Parathyroid adenoma (tissue), 2 donors: ENCODE data around the gene PDCD1.

Experiments used
- H2AFZ ChIP-seq: fragments of 300-600 bp; sonication (generic); one replicate; pipeline ENCODE4 v1.7.0; 2017; ENCODE audit warnings: antibody characterized with exemption, mild to moderate bottlenecking
- H3K27ac ChIP-seq: fragments of 300-600 bp; sonication (generic); one replicate; pipeline ENCODE4 v1.7.0; 2017
- H3K27me3 ChIP-seq: fragments of 300-600 bp; sonication (generic); one replicate; pipeline ENCODE4 v1.7.0; 2017; ENCODE audit warnings: low read length; ENCODE audit not compliant: control insufficient read depth, insufficient read depth
- H3K36me3 ChIP-seq: fragments of 300-600 bp; sonication (generic); one replicate; pipeline ENCODE4 v1.7.0; 2017; ENCODE audit warnings: low read length; ENCODE audit not compliant: control insufficient read depth, insufficient read depth
- H3K4me1 ChIP-seq: fragments of 300-600 bp; sonication (generic); one replicate; pipeline ENCODE4 v1.7.0; 2017; ENCODE audit warnings: control low read depth
- H3K4me2 ChIP-seq: fragments of 300-600 bp; sonication (generic); one replicate; pipeline ENCODE4 v1.7.0; 2017; ENCODE audit warnings: low read length
- H3K4me3 ChIP-seq: fragments of 300-600 bp; sonication (generic); one replicate; pipeline ENCODE4 v1.7.0; 2017; ENCODE audit warnings: low read depth, low read length
- H3K79me2 ChIP-seq: fragments of 300-600 bp; sonication (generic); one replicate; pipeline ENCODE4 v1.7.0; 2017; ENCODE audit warnings: control low read depth
- H3K9ac ChIP-seq: fragments of 300-600 bp; sonication (generic); one replicate; pipeline ENCODE4 v1.7.0; 2017; ENCODE audit warnings: mild to moderate bottlenecking
- H3K9me3 ChIP-seq: fragments of 300-600 bp; sonication (generic); one replicate; pipeline ENCODE4 v1.7.0; 2017; ENCODE audit warnings: low read length; ENCODE audit not compliant: control insufficient read depth
- TF ChIP-seq, protein P1 (sequence below): fragments of 300-600 bp; sonication (generic); IDR thresholded peaks from one replicate; pipeline ENCODE4 v1.7.0; 2017; ENCODE audit warnings: antibody characterized with exemption, mild to moderate bottlenecking
- donor health status: primary hyperparathyroidism.

The PDCD1 gene

DNA sequence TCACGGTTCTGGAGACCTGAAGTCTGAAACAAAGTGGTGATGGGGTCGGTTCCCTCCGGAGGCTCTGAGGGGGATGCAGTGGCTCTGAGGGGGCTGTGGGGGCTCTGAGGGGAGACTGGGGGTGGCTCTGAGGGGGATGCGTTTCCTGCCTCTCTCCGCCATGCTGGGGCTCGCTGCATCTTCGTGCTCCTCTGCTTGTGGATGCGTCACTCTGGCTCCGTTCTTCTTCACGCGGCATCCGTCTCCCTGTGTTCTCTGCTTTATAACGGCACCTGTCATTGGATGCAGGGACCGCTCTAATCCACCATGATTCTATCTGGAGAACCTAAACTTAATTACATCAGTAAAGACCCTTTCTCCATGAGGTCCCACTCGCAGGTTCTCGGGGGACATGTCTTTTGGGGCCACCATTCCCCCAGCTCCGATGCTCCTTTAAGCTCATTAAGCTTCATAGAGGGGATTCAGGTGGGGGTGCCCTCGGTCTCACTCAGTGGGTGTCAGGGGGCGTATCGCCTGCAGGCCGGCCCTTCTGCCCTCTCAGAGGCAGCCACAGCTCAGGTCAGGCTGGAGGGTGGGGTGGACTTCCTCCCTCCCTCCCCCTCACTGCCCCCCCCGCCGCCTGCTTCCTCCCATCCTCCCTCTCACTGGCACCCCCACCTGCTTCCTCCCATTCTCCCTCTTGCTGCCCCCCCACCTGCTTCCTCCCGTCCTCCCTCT, 29.3 kb upstream of the PDCD1 start:
- no peaks in the 10 kb centered on the region for H3K27me3 ChIP-seq
- H3K4me1 ChIP-seq = no peaks in the 10 kb centered on the region
- H3K36me3 ChIP-seq = no peaks in the 10 kb centered on the region
- no peaks in the 10 kb centered on the region for H3K9me3 ChIP-seq
- H3K9ac ChIP-seq = no peak overlapping the region
- H2AFZ ChIP-seq = no peak overlapping the region
- no peak overlapping the region for H3K27ac ChIP-seq
- H3K4me2 ChIP-seq = no peak overlapping the region
- TF ChIP-seq, protein P1, sequence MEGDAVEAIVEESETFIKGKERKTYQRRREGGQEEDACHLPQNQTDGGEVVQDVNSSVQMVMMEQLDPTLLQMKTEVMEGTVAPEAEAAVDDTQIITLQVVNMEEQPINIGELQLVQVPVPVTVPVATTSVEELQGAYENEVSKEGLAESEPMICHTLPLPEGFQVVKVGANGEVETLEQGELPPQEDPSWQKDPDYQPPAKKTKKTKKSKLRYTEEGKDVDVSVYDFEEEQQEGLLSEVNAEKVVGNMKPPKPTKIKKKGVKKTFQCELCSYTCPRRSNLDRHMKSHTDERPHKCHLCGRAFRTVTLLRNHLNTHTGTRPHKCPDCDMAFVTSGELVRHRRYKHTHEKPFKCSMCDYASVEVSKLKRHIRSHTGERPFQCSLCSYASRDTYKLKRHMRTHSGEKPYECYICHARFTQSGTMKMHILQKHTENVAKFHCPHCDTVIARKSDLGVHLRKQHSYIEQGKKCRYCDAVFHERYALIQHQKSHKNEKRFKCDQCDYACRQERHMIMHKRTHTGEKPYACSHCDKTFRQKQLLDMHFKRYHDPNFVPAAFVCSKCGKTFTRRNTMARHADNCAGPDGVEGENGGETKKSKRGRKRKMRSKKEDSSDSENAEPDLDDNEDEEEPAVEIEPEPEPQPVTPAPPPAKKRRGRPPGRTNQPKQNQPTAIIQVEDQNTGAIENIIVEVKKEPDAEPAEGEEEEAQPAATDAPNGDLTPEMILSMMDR = no peak
- no peaks in the 10 kb centered on the region for H3K79me2 ChIP-seq
- no peak overlapping the region for H3K4me3 ChIP-seq

DNA sequence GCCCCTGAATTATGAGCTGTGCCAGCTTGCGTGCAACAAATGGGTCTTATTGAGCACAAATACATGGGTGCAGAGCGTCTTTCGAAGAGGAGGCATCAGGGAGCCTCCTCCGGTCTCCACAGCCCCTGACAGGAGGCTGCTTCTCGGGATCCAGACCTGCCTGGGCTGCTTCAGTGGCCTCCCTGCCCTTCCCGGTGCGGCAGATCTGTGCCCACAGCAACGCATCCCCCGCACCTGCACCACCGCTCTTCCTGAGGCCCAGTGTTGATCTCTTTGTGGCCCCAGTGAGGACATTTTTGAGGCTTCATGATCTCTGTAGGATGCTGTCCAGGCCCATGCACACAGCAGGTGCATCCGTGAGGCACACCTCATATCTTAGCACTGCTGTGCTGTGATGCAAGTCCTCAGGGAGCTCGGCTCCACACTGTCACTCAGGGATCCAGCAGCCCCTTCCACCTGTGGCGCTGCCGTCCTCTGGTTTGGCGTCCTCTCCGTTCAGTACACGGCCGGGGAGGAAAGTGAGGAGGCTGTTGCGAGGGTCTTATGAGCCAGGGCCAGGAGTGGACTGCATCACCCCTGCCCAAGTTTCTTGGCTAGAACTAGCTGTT, 28.2 kb upstream of the PDCD1 start:
- H3K27ac ChIP-seq = no peak overlapping the region

DNA sequence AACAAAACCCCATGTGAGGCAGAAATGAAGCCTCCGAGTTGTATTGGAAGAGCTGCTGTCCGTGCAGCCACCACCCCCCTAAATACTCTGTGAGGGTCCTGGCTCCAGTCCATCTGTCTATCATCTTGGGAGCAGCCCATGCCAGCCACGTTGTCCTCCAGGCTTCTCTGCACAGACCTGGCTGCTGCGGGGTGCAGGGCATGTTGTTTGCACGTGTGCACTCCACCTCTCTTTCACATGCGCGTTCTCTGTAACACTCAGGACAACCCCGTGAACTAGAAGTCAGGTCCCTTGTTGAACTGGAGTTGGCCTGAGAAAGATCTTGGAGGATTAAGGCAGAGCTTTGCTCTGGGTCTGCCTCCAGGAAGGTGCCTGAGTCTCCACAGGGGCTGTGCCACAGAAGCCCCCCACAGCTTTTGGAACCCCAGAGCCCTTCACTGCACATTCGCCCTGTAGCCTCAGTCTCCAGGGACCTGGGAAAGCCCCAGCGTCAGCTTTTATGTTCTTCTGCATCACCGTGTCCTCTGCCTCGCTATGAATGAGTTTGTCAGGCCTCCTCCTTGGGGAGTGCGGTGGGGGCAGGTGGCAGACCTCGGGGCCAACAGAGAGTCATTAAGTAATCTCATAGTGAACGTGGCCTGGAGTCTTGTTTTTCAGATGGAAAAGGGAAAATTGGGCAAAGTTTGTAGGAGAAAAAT, 27.4 kb upstream of the PDCD1 start:
- Histone ChIP-seq H3K4me2 (no peak overlapping the region), H3K4me3 (no peak overlapping the region), H3K4me1 (peaks cover 5% of the 10 kb centered on the region), H3K79me2 (no peaks in the 10 kb centered on the region), H3K27me3 (no peaks in the 10 kb centered on the region), H2AFZ (no peak overlapping the region), H3K9ac (no peak overlapping the region), H3K9me3 (no peaks in the 10 kb centered on the region), H3K27ac (no peak overlapping the region), H3K36me3 (no peaks in the 10 kb centered on the region)
- TF ChIP-seq, protein P1 = no peak

More for the DNA sequence above, 28.2 kb upstream of the PDCD1 start:
- Histone ChIP-seq H3K36me3 (no peaks in the 10 kb centered on the region), H3K27me3 (no peaks in the 10 kb centered on the region), H3K9ac (no peak overlapping the region), H3K79me2 (no peaks in the 10 kb centered on the region), H3K4me1 (peaks cover 3% of the 10 kb centered on the region), H3K9me3 (no peaks in the 10 kb centered on the region), H3K4me2 (no peak overlapping the region), H2AFZ (no peak overlapping the region), H3K4me3 (no peak overlapping the region)
- TF ChIP-seq, protein P1 = no peak

DNA sequence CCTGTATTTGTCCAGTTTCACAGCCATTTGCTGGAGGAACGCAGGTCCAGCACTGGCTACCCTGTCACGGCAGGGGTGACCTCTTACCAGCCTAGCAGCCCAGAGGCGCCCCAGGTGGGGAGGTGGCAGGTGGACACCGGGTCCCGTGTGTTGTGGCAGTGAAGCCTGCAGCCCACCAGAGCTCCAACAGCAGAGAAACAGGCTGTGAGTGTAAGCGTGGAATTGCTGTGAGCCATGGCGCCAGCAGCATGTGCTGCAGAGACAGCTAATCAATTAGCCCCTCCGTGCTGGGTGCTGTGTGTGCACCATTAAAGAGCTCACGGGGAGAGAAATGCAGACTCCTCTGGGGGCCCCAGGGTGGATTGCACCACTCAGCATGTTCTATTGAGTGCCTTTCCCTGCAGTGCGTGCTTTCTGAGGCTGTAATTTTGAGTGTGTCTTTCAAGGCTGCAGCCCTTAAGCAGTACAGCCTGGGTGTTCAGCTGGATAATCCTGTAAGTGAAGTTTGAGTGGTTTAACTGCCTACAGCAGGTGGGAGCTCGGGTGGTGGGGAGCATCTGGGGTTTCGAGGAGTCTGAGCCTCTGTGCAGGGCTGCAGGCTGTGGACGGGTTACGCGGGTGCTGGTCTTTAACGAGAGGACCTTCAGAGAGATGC, 26.7 kb upstream of the PDCD1 start:
- Histone ChIP-seq H3K79me2 (no peaks in the 10 kb centered on the region), H3K27me3 (no peaks in the 10 kb centered on the region), H3K9ac (no peak overlapping the region), H3K4me2 (no peak overlapping the region), H3K9me3 (no peaks in the 10 kb centered on the region), H3K4me1 (peaks cover 5% of the 10 kb centered on the region), H2AFZ (no peak overlapping the region), H3K4me3 (no peak overlapping the region), H3K27ac (no peak overlapping the region), H3K36me3 (no peaks in the 10 kb centered on the region)
- TF ChIP-seq, protein P1 = no peak
